SH-SY5Y (cell line): ENCODE measurements around the gene QPCTL.

ENCODE experiments used
- GATA2 ChIP-seq: IDR thresholded peaks from 2 replicates; pipeline ENCODE4 v1.6.1; 2011; ENCODE audit warnings: mild to moderate bottlenecking, low read depth, low read length
- GATA3 ChIP-seq: IDR thresholded peaks from 2 replicates; pipeline ENCODE4 v1.6.1; 2011; ENCODE audit warnings: low read depth, mild to moderate bottlenecking, low read length, moderate library complexity

DNA sequence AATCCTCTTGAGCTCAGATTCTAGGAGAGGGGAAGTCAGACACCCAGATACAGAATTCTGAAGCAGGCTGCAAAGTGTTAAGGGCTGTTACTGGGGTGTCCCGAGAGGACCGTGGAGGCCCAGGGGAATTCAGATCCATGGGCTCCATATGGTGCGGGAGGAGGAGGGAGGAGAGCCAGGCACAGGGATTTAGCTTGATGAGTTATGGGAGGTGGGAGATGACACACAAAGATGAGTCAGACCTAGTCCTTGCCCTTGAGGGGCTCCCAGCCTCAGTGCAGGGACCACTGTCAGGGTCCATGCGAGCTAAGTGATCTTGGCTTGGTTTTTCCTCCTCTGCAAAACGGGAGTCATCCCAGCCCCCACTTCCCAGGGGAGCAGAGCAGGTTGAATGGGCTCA lies 38.8 kb upstream of the QPCTL start:
- TF ChIP-seq GATA2: no peak
- TF ChIP-seq GATA3: no peak
